SK-N-SH treated with all-trans-retinoic acid at 6 μM for 48 hours (cell line): ENCODE measurements around the gene NADK.

Source experiments
- ARNTL ChIP-seq: fragments of 450-650 bp; formaldehyde crosslinking; IDR thresholded peaks from 2 replicates; pipeline ENCODE4 v1.5.0; 2020; ENCODE audit warnings: low read depth, mild to moderate bottlenecking, moderate library complexity, borderline replicate concordance
- TF ChIP-seq, protein P1 (sequence below): fragments of 250-450 bp; sonication (Bioruptor Pico); IDR thresholded peaks from 2 replicates; pipeline ENCODE4 v1.5.0; 2020; ENCODE audit warnings: mild to moderate bottlenecking, moderate library complexity
- TF ChIP-seq, protein P2 (sequence below): fragments of 250-450 bp; sonication (Bioruptor Pico); IDR thresholded peaks from 2 replicates; pipeline ENCODE4 v1.8.0; 2021; ENCODE audit warnings: low read depth, mild to moderate bottlenecking, moderate library complexity, borderline replicate concordance

DNA sequence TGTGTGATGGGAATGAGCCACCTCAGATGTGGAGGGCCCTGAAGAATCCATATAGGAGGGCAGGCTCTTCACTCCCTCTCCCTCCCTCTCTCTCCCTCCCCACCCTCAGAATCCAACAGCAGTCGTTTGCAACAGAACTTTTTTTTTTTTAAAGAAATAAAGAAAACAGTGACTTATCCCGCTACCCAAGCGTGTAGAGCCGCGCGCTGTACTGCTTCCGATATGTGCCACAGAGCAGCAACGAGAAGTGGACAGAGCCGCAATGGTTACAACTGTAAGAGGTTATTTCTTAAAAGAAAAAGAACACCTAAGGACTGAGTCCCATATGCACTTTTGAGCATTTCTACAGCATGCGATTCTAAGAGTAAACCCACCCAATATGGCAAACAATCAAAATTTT lies 7.4 kb upstream of the NADK start:
- TF ChIP-seq, protein P1, sequence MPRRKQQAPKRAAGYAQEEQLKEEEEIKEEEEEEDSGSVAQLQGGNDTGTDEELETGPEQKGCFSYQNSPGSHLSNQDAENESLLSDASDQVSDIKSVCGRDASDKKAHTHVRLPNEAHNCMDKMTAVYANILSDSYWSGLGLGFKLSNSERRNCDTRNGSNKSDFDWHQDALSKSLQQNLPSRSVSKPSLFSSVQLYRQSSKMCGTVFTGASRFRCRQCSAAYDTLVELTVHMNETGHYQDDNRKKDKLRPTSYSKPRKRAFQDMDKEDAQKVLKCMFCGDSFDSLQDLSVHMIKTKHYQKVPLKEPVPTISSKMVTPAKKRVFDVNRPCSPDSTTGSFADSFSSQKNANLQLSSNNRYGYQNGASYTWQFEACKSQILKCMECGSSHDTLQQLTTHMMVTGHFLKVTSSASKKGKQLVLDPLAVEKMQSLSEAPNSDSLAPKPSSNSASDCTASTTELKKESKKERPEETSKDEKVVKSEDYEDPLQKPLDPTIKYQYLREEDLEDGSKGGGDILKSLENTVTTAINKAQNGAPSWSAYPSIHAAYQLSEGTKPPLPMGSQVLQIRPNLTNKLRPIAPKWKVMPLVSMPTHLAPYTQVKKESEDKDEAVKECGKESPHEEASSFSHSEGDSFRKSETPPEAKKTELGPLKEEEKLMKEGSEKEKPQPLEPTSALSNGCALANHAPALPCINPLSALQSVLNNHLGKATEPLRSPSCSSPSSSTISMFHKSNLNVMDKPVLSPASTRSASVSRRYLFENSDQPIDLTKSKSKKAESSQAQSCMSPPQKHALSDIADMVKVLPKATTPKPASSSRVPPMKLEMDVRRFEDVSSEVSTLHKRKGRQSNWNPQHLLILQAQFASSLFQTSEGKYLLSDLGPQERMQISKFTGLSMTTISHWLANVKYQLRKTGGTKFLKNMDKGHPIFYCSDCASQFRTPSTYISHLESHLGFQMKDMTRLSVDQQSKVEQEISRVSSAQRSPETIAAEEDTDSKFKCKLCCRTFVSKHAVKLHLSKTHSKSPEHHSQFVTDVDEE (CRISPR knock-in tag) = no peak
- TF ChIP-seq, protein P2, sequence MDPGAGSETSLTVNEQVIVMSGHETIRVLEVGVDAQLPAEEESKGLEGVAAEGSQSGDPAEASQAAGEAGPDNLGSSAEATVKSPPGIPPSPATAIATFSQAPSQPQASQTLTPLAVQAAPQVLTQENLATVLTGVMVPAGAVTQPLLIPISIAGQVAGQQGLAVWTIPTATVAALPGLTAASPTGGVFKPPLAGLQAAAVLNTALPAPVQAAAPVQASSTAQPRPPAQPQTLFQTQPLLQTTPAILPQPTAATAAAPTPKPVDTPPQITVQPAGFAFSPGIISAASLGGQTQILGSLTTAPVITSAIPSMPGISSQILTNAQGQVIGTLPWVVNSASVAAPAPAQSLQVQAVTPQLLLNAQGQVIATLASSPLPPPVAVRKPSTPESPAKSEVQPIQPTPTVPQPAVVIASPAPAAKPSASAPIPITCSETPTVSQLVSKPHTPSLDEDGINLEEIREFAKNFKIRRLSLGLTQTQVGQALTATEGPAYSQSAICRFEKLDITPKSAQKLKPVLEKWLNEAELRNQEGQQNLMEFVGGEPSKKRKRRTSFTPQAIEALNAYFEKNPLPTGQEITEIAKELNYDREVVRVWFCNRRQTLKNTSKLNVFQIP (CRISPR knock-in tag) = no peak
- no peak for TF ChIP-seq ARNTL
